Superior temporal gyrus (tissue), 1 donor: ENCODE measurements around the gene COL23A1.

ENCODE experiments used
- DNase-seq: peaks from one replicate; pipeline ENCODE4 v3.0.0-alpha.2; 2016; ENCODE audit errors: extremely low spot score

The COL23A1 gene

GRCh38 chr5:178341851-178342140, 248.4 kb downstream of the COL23A1 start:
- DNase-seq, result no peak

DNA sequence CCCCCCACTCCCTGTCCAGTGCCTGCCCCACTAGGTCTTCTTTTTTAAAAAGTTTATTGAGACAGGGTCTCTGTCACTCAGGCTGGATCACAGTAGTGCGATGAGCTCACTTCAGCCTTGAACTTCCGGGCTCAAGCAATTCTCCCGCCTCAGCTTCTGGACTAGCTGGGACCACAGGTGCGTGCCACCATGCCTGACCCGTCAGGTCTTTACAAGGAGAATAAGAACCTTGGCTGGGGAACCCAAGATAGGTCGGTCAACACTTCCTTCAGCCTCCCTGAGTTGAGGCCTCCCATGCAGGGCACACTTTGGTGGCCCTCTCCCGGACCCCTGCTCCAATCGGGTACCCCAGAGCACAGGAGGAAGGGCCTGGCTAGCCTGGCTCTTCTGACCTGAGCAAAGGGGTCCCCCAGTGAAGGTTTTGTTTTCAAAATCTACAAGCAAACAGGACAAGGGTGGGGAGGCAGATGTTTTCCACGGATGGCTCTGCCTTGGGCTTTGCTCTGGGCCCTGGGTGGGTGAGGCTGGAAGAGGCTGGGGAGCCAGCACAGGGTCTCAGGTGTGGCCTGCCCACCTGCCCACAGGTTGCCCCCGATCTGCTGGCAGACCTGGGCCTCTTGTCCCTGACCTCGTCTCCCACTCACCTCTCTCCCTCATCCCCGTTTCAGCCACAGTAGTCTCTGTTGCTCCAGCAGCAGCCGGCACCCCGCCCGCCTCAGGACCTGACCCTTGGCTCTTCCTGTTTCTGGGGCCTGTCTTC, 248.9 kb downstream of the COL23A1 start:
- DNase-seq, result no peak

GRCh38 chr5:178340637-178341036, 249.6 kb downstream of the COL23A1 start:
- DNase-seq, result no peak

DNA sequence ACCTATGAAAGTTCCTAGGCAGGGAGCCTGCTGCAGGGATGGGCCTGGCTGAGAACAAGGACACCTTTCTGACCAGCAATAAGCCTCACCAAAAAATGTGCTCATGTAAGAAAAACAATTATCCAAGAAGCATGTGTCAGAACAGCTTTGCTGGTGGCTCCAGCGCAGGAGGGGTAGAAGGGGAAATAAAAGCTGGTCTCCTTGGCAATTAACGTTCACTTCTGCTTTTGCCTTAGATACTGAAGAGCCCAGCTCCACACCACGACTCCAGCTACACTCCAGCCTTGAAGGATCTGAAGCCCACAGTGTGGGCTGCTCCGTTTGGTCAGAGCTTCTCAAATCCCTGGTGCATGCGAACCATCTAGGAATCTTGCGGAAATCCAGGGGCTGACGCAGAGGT, 250.0 kb downstream of the COL23A1 start:
- no peak for DNase-seq

DNA sequence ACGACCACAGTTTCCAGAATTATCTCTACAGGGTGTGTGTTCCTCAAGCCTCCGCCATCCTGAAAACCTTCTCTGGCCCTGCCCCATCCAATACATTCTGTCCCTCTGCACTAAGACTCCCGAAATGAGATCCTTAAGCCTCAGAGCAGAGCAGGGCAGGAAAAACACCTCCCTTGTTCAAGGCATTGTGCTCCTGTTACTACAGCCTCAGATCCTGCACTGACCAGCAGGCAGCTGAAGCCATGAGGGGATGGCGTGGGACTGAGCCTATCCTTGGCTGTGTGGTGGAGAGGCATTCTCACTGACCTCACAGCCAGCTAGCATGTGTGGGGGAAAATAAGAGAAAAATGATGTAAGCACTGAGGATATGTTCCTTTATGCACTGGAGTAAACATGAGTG, 250.9 kb downstream of the COL23A1 start:
- DNase-seq, result no peak

DNA sequence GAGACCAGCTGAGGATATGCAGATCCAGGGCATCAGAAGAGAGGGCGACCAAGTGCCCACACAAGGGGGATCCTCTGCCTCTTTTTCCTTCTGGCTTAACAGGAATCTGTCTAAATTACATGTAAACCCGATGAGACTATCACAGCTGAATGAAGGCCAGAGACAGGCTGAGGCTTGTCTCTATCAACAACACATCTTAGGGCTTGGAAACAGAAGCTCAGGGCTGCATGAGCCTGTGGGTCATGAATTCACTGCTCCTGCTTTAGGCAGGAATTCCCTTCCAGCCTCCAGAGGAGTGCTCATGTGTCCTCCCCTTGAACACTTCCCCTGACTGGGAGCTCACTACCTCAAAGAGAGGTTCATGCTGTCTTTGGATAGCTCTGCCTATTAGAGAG, 251.4 kb downstream of the COL23A1 start:
- no peak for DNase-seq

GRCh38 chr5:178338126-178338749, 252.0 kb downstream of the COL23A1 start:
- no peak for DNase-seq

DNA sequence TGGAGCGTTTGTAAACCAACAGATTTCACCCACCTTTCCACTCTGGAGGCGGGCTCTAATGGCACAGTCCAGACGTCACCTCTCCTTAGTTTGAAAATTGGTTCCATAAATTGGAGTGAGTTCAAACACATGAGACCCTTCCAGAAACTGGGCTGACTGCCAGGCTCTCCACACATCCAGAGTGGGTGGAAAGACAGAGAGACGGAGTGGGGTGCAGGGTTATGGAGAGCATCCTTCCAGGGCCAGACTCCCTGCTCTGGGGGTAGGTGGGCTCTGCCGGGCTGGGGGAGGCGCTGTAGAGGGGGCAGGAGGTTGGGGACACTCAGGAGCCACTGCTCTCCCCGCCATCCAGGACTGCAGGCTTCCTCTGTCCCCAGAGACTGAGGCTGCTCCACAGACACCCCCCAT, 252.9 kb downstream of the COL23A1 start:
- DNase-seq, result no peak

DNA sequence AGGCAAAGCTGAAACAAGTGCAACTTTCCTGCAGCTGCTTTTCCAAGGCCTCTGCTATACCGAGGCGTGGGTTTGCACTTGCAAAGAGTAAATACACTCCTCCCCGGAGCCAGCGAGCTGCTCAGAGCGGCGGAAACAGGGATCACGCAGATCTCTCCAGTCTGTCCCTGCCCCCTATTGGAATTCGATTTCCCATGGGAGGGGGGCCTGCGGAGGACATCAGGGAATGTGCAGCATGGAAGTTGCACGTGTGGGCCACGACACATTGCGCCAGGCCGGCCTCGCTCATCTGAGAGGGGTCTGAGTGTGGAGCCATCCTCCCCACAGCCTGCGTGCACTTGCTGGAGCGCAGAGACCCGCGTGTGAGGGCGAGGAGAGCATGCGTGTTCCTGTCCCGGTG, 253.3 kb downstream of the COL23A1 start:
- no peak for DNase-seq

DNA sequence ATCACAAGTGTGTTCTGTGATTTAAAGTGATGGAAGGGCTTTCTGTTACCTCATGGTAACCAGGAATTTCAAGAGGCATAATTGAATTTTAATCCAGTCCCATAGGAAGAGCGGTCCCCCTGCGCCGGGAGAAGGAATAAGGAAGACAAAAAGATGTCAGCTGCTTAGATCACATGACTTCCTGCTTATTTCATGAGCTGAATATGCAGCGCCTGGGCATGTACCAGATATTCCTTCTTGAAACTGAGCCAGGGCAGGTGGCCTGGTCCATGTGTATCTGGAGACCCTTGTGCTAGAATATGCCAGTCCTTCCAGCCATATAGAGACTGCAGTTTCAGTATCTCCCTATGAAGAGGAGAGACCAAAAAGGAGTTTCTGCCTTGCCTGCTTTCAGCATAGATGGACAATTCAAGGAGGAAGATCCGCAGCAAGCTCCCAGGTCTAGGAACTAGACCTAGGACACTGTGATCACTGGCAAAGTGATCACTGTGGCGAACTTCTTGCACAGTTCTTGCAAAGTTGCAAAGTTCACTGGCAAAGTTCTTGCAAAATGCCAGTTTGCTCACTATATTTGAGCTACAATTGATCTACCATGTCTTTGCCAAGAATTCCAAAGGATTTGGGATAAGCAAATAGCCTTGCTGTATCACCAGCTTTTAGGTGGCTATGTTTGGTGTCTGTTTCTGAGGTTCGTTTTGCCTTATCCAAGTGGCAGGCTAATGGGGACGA, 254.7 kb downstream of the COL23A1 start:
- no peak for DNase-seq

GRCh38 chr5:178334861-178335260, 255.3 kb downstream of the COL23A1 start:
- no peak for DNase-seq

GRCh38 chr5:178333821-178334481, 256.2 kb downstream of the COL23A1 start:
- no peak for DNase-seq

GRCh38 chr5:178332210-178332641, 258.0 kb downstream of the COL23A1 start:
- DNase-seq, result no peak

GRCh38 chr5:178331491-178331996, 258.6 kb downstream of the COL23A1 start:
- peak; percentile 94 for DNase-seq

GRCh38 chr5:178330791-178331404, 259.3 kb downstream of the COL23A1 start:
- peak; percentile 58 for DNase-seq

DNA sequence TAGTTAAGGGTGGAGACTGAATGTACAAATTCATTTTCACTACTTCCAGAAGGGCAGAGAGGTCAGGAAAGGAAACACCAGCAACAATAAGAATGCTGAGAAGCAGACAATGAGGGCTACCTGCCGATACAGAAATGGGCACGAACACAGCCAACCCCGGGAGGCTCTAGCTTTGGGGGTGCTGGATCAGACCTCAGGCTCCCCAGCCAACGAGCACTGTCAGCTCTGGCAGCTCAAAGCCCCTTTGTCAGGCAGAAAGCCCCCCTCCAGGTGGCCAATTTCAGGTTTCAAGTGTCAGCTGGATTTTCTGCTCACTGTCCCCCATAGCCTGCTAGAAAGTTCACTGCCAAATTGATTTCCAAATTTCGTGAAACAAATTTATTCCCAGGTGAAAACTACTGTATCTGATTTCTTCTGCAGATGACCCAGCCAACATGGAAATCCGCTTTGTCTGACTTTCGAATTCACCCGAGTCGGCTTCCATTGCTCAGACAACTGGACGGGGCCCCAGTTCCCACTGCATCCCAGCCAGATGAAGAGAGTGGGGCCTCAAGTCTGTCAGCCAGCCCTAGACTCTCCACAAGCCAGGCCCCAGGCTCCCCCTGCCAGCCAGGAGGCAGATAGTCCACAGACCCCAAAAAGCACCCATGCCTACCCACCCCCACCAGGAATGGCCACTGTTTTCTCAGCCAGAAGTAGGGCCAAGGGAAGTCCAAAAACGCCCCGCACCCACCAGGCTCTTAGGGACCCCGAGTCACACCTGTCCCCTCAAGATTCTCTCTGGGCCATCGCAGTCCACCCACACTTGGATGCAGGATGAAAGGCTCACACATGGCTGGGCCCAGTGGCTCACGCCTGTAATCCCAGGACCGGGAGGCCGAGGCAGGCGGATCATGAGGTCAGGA, 261.1 kb downstream of the COL23A1 start:
- no peak for DNase-seq

DNA sequence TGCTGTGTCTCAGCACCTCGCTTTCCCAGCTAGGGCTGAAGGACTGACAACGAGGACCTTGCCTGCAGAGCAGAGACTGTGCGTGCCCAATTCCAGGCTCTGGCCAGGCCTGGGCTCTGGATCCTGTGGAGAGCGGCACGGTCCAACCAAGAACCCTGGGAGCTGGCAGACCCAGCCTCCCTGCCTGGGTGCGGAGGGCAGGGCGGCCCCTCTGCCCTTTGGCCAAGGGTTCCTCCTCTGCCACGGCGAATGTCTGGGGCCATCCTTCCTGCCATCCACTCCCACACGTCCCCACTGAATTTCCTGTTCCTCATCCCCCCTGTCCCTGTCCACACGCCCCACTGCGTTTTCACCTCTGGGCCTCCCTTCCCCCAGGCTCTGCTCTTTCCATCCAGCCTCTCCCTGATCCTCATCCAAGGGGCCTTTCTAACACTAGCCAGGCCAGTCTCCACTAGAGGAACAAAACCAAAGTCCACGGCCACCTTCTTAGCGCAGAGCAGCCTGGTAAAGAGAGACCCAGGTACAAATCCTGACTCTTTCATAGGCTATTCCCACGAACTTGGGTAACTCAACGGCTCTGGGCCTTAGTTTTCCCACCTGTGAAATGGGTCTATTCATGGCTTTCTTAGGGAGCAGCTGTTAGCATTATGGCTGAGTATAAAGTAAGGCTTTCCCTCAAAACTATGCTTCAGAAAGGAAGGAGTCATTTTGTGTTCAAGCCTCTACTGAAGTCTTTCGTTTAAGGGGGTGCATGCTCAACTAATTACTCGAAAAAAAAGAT, 262.1 kb downstream of the COL23A1 start:
- no peak for DNase-seq

DNA sequence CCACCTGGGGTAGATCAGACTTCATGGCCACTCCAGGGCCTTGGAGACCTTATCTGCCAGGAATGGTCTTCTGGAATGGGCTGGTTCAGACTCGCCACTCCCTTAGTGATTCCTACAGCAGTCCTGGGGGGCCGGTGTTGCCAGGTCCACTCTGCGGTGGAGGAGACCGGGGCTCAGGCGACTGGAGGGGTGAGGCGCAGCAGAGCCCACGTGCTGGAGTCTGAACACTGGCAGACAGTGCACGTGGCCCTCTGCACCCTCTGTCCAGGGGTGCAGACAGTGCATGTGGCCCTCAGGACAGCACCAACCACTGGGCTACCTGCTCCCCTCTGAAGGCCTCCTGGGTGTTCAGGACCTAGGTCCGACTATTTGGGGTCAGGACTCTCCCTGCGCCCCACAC, 262.7 kb downstream of the COL23A1 start:
- no peak for DNase-seq

DNA sequence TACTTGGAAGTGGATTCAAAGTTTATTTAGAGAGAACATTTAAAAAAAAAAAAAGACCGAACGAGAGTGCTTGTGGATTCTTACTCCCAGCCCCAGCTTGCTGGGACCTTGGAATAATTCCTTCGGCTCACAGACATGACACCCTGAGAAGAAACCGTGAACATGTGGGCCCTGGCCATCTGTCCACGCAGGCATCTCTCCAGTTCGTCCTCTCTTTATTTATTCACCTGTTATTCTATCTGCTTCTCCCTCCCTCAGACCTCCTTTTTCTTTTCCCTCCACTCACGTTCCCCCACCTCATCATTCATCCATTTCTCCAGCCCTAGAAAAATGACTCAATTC, 263.8 kb downstream of the COL23A1 start:
- DNase-seq, result peak; percentile 46
